GM19468 (cell line): Measurements from ENCODE around the gene CPSF2.

Experiments used
- ATAC-seq: cut with Tn5 transposase; IDR thresholded peaks from one replicate; pipeline ENCODE4 v1.9.1; 2021; ENCODE audit warnings: mild to moderate bottlenecking, moderate library complexity, moderate number of reproducible peaks; ENCODE audit not compliant: unreplicated experiment; ENCODE audit errors: extremely low read depth

The CPSF2 gene

DNA sequence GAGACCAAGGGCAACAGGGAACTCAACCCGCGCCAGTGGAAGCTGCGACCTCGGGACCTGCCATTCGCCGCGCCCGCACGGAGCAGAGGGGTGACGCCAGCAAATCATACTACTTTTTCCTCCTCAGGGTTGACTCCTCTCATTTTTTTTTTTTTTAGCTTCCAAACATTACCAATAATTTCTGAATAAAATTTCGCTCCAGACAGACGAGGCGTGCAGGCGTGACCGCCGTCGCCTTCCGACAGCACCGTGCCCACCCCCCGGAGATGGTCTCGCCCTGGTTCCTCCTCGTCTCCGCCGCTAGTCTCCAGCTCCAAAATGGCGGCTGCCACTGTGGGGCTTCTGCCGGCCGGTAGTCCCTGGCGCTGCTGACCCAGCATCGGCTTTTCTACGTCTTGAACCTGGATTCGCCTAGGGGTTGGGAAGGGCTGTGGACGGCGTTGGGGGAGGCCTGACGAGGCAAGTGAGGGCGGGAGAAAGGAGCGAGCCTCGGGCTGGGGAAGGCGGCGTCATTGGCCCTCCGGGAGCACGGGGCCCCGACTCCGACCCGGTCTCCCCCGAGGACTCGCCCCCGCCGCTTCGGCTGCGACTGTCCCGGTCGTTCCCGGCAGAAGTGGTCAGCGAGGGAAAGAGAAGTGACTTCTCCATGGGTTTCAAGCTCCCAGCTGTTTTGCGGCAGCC, at the start of gene CPSF2, which contains the start of gene NDUFB1:
CPSF2 (plus strand) TSS at position 300 of the 681 bp plus-strand sequence. CDS start 9,016 bp downstream, outside the sequence.
NDUFB1 (minus strand) TSS at position 37 of the 681 bp plus-strand sequence. CDS start 4,069 bp downstream, outside the sequence.
- ATAC-seq: peak; percentile 54

- ATAC-seq: no peak
These were observed 47.2 kb upstream of the CPSF2 start for GRCh38 chr14:92074555-92074954.

- no peak for ATAC-seq
These were observed 33.3 kb upstream of the CPSF2 start for GRCh38 chr14:92088494-92088893.

DNA sequence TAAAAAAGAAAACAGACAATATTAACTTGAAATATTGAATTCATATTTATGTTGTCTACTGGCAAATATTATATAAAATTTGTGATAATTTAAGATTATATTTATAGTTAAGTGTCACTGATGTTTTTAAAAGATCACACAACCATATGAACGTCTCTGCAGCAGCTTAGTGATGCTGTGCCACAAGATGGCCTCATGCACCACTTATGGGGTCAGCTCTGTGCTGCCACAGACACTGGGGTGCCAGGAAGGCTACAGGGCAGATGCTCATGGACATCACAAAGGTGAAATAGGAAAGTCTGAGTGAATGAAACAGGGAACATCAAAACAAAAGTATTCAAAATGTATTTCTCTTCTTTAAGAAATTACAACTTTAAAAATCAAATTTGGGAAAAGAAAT, 28.4 kb upstream of the CPSF2 start:
- ATAC-seq: no peak

GRCh38 chr14:92099802-92100201, 22.0 kb upstream of the CPSF2 start:
- no peak for ATAC-seq

GRCh38 chr14:92103363-92103989, 18.3 kb upstream of the CPSF2 start:
- ATAC-seq: no peak

DNA sequence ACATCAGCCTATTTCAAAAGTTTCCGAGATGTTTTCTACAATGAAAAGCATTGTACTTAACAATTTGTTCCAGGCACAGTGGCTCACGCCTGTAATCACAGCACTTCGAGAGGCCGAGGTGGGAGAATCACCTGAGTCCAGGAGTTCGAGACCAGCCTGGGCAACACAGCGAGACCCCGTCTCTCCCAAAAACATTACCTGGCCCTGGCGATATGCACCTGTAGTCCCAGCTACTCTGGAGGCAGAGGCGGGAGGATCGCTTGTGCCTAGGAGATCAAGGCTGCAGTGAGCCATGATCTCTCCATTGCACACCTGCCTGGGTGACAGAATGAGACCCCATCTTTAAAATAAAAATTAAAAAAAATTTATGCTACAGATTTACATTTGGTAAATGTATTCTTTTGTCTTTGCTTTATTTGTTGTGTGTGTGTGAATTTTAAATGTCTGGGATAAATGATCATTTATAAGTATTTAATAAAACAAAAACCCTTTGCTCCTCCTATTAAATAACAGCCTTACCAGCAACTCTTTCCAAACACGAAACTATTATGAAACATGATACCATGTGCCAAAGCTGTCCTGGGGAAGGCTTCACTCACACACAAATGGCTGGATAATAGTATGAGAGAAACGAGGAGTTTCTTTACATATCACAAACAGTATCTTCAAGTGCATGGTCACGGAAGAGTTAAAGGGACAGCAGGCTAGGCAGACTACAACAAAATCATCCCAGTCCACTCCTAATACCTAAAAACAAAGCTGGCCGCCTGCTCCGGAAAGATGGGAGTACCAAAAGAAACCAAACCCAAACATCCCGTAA, 16.5 kb upstream of the CPSF2 start:
- no peak for ATAC-seq

GRCh38 chr14:92105893-92106142, 16.0 kb upstream of the CPSF2 start:
- ATAC-seq: no peak

GRCh38 chr14:92106143-92106926, 15.4 kb upstream of the CPSF2 start, which contains the start of gene ATXN3:
TSS of gene ATXN3 (minus strand) at chr14:92106582. CDS start at chr14:92106552, 30 bp downstream.
- ATAC-seq: peak; percentile 60

- ATAC-seq: no peak
These were observed 13.2 kb upstream of the CPSF2 start for GRCh38 chr14:92108345-92109254.

GRCh38 chr14:92109490-92109889, 12.3 kb upstream of the CPSF2 start:
- ATAC-seq: no peak

- no peak for ATAC-seq
These were observed 531 bp upstream of the CPSF2 start for GRCh38 chr14:92121207-92121669.

GRCh38 chr14:92122351-92122677, 545 bp downstream of the CPSF2 start:
- no peak for ATAC-seq

DNA sequence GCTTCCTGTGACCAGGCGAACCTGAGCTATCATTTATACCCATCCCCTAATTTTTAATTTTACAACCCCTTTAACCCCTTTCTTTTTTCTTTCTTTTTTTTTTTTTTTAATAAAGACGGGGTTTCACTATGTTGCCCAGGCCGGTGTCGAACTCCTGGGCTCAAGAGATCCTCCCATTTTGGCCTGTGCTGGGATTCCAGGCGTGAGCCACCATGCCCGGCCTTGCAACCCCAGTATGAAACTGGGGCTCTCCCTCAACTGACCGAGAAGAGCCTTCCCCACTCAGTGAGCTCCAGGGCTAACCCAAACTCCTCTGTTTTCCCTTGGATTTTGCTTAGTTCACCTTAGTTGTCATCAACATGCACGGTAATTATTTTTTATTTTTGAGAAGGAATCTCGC, 992 bp downstream of the CPSF2 start:
- ATAC-seq: no peak

GRCh38 chr14:92134456-92134855, 12.7 kb downstream of the CPSF2 start:
- ATAC-seq: no peak

- ATAC-seq: no peak
These were observed 13.5 kb downstream of the CPSF2 start for GRCh38 chr14:92135269-92135668.

- no peak for ATAC-seq
These were observed 21.5 kb downstream of the CPSF2 start for GRCh38 chr14:92143309-92143708.

DNA sequence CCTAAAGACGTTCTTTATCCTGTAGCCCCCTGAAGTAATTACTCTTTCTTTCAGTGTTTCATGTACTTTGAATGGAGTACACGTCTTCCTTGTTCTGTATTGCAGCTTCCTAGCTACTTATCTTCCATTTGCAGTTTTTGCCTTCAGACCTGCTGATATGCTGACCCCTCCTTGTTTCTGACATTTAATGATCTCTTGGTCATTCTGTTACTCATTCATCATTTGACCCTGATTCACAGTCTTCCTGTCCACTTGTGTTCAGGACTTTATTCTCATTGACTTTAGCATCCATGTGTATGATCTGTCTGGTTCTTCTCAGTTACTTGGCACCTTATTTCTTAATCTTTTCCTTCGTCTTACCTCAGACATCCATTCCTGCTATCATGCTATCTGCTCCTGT, 22.2 kb downstream of the CPSF2 start:
- no peak for ATAC-seq

DNA sequence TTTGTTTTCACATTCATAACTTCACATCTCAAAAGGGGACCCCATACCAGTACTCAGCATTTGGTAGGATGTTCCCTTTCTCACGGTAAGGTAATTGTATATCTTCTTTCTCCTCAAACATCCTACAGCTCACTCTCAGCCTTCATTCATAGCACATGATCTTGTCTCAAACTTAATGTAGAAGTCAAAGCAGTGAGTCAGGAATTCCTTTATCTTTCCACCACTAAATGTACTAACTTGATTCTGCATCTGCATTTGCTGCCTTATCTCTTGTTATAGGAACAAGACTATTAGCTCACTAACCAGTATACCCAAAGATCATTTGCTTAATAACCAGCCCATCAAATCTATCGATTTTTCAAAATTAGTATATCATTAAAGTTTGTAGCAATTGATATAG, 22.9 kb downstream of the CPSF2 start:
- no peak for ATAC-seq
